DND-41 (cell line): ENCODE results near the gene VWA8.
A peak's percentile ranks its signal among the peaks of the same experiment; 100 is the strongest.

Experiments
- ATAC-seq: fragments of 200-7000 bp; cut with Tn5 transposase; 3 replicates; pipeline ENCODE4 v1.9.1; 2021; ENCODE audit warnings: low read depth; ENCODE audit not compliant: insufficient read depth
- DNase-seq: peaks from one replicate; pipeline ENCODE4 v3.0.0-alpha.2; 2020
- H2AFZ ChIP-seq: 2 replicates; pipeline ENCODE4 v1.6.0; 2012; ENCODE audit warnings: low read depth, low read length
- H3K27ac ChIP-seq: 2 replicates; pipeline ENCODE4 v1.5.1; 2012; ENCODE audit warnings: low read length, inconsistent platforms
- H3K27me3 ChIP-seq: fragments of 200-600 bp; sonication (generic); 2 replicates; pipeline ENCODE4 v1.6.0; 2012; ENCODE audit warnings: low read length, mild to moderate bottlenecking, inconsistent platforms; ENCODE audit not compliant: insufficient read depth, poor library complexity
- H3K36me3 ChIP-seq: 2 replicates; pipeline ENCODE4 v1.5.1; 2012; ENCODE audit warnings: low read length, inconsistent platforms; ENCODE audit not compliant: insufficient read depth
- H3K4me1 ChIP-seq: 2 replicates; pipeline ENCODE4 v1.5.1; 2012; ENCODE audit warnings: mild to moderate bottlenecking, low read length; ENCODE audit not compliant: insufficient read depth
- H3K4me2 ChIP-seq: 2 replicates; pipeline ENCODE4 v1.6.0; 2012; ENCODE audit warnings: mild to moderate bottlenecking, moderate library complexity, low read length, inconsistent platforms; ENCODE audit not compliant: insufficient read depth
- H3K4me3 ChIP-seq, 2 experiments: fragments of 200-600 bp in 1 of 2; shearing (Covaris generic) in 1 of 2; 2 replicates each; pipeline ENCODE4 v1.5.1; 2012 to 2016; ENCODE audit warnings: inconsistent platforms in 2 of 2, low read length in 2 of 2, mild to moderate bottlenecking in 2 of 2, low read depth in 1 of 2, moderate library complexity in 1 of 2
- H3K79me2 ChIP-seq: 2 replicates; pipeline ENCODE4 v1.6.0; 2012; ENCODE audit warnings: low read length, inconsistent platforms; ENCODE audit not compliant: insufficient read depth
- H3K9ac ChIP-seq: 2 replicates; pipeline ENCODE4 v1.6.0; 2012; ENCODE audit warnings: low read depth, mild to moderate bottlenecking, inconsistent platforms, low read length, moderate library complexity
- H3K9me3 ChIP-seq: 2 replicates; pipeline ENCODE4 v1.5.1; 2012; ENCODE audit warnings: low read length, moderate library complexity, mild to moderate bottlenecking, inconsistent platforms; ENCODE audit not compliant: insufficient read depth, severe bottlenecking
- H4K20me1 ChIP-seq: 2 replicates; pipeline ENCODE4 v1.6.0; 2012; ENCODE audit warnings: low read length; ENCODE audit not compliant: insufficient read depth
- CTCF ChIP-seq: IDR thresholded peaks from 2 replicates; pipeline ENCODE4 v1.5.1; 2012; ENCODE audit warnings: borderline replicate concordance, low read length, moderate library complexity, mild to moderate bottlenecking; ENCODE audit not compliant: poor library complexity, severe bottlenecking; ENCODE audit errors: extremely low read depth
- EZH2 ChIP-seq: IDR thresholded peaks from 3 replicates; pipeline ENCODE4 v1.6.1; 2012; ENCODE audit warnings: borderline replicate concordance, low read depth, mild to moderate bottlenecking, moderate library complexity, low read length, inconsistent platforms; ENCODE audit not compliant: severe bottlenecking

VWA8 gene

GRCh38 chr13:41655997-41656396 lies 304.9 kb downstream of the VWA8 start:
- H4K20me1 ChIP-seq = no peaks in the 10 kb centered on the region
- no peak overlapping the region for H3K9ac ChIP-seq
- no peak overlapping the region for H3K27ac ChIP-seq
- H3K27me3 ChIP-seq = no peaks in the 10 kb centered on the region
- H3K36me3 ChIP-seq = no peaks in the 10 kb centered on the region
- TF ChIP-seq CTCF (no peak), EZH2 (no peak)
- no peak overlapping the region for H2AFZ ChIP-seq
- H3K79me2 ChIP-seq = no peaks in the 10 kb centered on the region
- no peaks in the 10 kb centered on the region for H3K9me3 ChIP-seq
- no peaks in the 10 kb centered on the region for H3K4me1 ChIP-seq
- ATAC-seq (no peak), DNase-seq (no peak)
- H3K4me2 ChIP-seq = no peak overlapping the region
- H3K4me3 ChIP-seq = no peak overlapping the region

- Histone ChIP-seq H3K4me3 (no peak overlapping the region), H3K27ac (no peak overlapping the region), H2AFZ (no peak overlapping the region), H3K79me2 (no peaks in the 10 kb centered on the region), H3K9ac (no peak overlapping the region), H3K4me1 (no peaks in the 10 kb centered on the region), H3K36me3 (no peaks in the 10 kb centered on the region), H3K4me2 (no peak overlapping the region), H4K20me1 (no peaks in the 10 kb centered on the region), H3K27me3 (no peaks in the 10 kb centered on the region), H3K9me3 (no peaks in the 10 kb centered on the region)
- ATAC-seq (no peak), DNase-seq (no peak)
- TF ChIP-seq CTCF = no peak
- TF ChIP-seq EZH2 = no peak
Observed at GRCh38 chr13:41654796-41655195, 306.1 kb downstream of the VWA8 start.

- Histone ChIP-seq H3K9me3 (no peaks in the 10 kb centered on the region), H4K20me1 (no peaks in the 10 kb centered on the region), H3K36me3 (no peaks in the 10 kb centered on the region), H3K27me3 (no peaks in the 10 kb centered on the region), H2AFZ (no peak overlapping the region), H3K4me3 (no peak overlapping the region), H3K9ac (no peak overlapping the region), H3K4me2 (no peak overlapping the region), H3K27ac (no peak overlapping the region), H3K4me1 (no peaks in the 10 kb centered on the region), H3K79me2 (no peaks in the 10 kb centered on the region)
- no peak for ATAC-seq
- peak; percentile 42 for DNase-seq
- TF ChIP-seq CTCF = peak; percentile 61
- TF ChIP-seq EZH2 = no peak
Observed at GRCh38 chr13:41652735-41653361, 308.1 kb downstream of the VWA8 start.
